NCI-H510A (cell line): Measurements from ENCODE around the gene SYNM.

ENCODE experiments used
- DNase-seq: peaks from one replicate; lab custom pipeline; 2025; lab: John Stamatoyannopoulos, UW

Gene SYNM

DNA sequence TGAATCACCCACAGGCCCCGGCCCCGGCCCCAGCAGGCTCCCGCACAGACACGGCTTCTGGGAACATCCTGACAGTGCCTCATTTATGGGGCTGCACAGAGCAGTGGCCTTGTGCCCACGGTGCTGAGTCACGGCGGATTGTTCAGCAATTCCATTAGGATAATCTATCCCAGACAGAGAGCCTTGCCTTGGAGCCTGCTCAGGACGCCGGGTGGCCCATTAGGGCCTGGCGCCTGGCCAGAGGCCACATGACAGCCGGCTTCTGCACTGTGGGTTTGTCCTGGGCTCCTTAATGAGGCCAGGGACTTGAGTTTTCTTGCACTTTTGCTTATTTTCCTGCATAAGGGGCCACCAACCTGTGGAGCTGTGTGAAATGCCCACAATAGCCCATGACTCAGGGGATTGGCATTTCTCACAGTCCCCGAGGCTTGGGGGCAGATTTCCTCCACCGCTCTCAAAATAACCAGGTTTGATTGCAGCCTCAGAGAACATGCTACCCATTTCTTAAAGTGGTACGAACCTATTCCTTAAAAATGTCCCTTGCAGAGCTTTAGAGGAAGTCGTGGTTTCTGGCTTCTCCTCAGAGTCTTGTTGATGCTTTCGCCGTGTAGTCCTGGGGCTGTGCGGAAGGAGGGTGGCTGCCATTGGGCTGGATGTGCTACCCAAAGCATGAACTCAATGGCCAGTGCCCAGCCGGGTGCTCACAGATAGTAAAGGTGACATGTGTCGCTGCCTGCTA lies 19.0 kb downstream of the SYNM start:
- no peak for DNase-seq

DNA sequence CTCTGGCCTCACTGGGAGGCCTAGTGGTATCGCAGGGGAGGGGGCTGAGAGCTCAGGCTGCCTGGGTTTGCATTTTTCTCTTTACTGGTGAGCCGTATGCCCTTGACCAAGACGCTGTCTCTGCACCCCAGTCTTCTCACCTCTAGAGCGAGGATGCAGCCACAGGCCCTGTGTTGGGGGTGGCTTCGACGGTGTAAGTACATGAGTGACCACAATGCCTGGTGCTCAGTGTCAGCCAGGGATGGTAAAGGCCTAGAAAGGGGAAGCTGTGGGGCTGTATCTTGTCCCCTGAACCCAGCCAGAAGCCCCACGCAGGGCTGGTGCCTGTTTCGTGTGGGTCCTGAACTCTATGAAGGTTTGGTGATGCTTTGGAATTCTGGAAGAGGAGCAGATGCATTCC lies 19.8 kb downstream of the SYNM start:
- no peak for DNase-seq

DNA sequence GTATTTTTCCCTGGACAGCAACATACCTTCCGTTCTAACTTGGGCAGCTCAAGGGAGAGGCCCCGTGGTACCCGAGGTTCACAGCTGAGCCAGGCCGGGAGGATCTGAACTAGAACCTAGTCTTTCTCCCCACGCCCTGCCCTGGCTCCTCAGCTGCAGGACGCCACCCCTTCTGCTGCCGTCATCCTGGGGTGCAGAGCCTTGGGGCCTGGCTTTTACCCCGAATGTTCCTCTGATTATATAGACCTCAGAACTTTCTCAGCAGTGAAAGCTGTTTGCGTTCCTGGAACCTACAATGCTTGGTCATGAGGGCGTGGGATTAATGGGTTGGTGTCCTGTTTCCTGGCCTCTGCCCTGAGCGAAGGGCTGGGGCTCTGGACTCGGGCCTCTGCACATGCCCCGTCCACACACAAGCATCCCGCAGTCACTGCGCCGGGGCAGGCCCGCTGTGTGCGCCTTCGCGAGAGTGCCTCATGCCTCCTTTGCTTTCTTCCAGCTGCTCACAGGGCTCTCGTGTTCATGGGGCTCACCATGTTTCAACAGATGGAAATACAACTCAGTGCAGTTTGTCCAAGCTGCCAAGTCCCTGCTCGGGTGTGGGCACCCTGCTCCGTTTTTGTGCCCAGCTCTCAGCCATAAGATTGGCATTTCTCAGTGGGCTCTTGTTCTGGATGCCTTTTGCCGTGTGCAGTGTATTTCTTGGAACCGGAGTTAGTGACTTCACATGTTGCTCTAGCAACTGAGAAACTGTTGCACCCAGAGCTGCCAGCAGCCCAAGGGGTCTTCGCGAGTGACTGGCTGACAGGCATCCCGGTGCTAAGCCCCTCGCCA lies 20.4 kb downstream of the SYNM start:
- no peak for DNase-seq

DNA sequence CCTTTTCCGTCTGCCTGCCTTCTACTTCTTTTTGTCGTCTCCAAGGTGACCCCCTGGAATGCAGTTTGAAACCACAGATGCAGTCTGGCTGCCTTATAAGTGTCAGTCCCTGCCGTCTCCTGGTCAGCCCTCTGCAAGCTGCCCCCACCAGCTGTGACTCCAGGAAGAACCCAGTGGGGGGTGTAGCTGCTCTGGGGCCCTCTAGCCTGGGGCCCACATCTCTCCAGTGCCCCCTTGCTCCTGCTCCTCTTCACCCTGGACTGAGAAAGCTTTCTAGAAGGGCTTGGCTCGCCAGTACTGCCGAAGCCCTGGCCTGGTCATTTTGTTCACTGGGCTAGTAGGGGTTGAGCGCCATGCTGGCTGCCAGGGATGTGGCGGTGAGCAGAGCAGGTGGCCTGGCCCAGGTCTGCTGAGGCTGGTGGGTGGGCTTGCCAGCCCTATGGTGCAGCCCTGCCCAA lies 21.3 kb downstream of the SYNM start:
- no peak for DNase-seq

DNA sequence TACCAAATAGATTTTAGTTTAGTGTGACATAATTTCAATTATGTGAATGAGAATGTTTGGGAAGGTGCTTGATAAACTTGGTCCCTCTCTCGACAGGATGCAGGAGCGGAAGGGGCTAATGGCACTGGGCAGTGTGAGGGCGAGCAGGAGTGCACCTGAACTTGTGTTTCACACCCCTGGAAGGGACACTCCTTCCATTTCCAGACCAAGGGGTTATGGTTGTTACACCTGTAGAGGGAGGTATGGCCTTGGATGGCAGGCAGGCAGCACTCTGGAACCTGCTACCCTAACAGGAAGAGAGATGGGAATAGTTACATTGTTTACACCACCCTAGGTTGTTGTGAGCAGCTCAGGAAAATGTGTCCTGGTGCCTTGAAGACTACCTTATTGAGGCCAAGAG lies 22.1 kb downstream of the SYNM start:
- DNase-seq = no peak

DNA sequence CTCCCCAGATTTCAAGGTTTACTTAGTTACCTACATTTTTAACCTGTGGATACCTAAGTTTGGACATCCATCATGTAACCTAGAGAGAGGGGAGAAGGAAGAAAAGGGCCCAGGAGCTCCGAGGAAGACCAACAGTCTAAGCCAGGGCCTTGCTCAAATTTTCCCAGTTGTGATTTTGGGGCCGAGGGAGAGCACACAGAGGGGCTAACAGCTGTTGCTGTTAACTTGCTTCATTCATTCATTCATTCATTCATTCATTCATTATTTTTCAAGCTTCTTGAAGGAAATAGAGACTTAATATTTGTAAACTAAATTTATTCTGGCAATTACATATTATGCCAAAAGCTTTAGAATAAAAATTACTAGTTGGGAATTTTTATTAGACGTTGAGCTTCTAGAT lies 22.9 kb downstream of the SYNM start:
- no peak for DNase-seq

DNA sequence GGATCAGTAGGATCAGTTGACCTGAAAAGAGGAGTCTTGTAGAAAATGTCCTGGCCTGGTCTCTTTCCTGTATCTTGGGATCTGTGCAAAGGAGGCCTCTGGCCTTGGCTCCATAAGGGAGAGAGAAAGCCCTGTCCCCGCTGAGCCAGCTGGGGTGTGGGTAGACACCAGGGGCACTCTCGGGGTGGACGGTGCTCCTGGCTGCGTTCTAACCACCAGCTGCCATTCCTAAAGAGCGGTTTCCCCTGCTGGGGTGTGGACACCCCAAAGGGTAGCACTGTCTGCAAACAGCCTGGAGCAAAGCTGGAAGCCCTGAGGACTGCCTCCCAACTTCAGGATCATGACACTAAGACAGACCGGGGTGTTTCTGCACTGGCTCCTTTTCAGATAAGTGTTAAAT lies 23.5 kb downstream of the SYNM start:
- DNase-seq = no peak

DNA sequence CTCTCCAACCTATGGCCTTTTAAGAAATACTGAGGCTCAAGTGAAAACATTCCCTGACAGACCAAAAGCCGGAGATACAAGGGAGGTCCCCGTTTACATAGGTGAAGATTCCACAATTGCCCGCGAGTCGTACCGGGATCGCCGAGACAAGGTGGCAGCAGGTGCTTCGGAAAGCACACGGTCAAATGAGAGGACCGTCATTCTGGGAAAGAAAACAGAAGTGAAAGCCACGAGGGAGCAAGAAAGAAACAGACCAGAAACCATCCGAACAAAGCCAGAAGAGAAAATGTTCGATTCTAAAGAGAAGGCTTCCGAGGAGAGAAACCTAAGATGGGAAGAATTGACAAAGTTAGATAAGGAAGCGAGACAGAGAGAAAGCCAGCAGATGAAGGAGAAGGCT lies 24.8 kb downstream of the SYNM start:
- no peak for DNase-seq

DNA sequence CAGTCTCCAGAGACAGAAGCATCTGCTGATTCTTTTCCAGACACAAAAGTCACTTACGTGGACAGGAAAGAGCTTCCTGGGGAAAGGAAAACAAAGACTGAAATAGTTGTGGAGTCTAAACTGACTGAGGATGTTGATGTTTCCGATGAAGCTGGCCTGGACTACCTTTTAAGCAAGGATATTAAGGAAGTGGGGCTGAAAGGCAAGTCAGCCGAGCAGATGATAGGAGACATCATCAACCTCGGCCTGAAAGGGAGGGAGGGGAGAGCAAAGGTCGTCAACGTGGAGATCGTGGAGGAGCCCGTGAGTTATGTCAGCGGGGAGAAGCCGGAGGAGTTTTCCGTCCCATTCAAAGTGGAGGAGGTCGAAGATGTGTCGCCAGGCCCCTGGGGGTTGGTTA lies 25.4 kb downstream of the SYNM start:
- DNase-seq = no peak

DNA sequence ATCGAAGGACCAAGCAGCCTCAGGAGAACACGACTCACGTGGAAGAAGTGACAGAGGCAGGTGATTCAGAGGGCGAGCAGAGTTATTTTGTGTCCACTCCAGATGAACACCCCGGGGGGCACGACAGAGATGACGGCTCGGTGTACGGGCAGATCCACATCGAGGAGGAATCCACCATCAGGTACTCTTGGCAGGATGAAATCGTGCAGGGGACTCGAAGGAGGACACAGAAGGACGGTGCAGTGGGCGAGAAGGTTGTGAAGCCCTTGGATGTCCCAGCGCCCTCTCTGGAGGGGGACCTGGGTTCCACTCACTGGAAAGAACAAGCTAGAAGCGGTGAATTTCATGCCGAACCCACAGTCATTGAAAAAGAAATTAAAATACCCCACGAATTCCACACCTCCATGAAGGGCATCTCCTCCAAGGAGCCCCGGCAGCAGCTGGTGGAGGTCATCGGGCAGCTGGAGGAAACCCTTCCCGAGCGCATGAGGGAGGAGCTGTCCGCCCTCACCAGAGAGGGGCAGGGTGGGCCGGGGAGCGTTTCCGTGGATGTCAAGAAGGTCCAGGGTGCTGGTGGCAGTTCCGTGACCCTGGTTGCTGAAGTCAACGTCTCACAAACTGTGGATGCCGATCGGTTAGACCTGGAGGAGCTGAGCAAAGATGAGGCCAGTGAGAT lies 26.0 kb downstream of the SYNM start:
- no peak for DNase-seq

DNA sequence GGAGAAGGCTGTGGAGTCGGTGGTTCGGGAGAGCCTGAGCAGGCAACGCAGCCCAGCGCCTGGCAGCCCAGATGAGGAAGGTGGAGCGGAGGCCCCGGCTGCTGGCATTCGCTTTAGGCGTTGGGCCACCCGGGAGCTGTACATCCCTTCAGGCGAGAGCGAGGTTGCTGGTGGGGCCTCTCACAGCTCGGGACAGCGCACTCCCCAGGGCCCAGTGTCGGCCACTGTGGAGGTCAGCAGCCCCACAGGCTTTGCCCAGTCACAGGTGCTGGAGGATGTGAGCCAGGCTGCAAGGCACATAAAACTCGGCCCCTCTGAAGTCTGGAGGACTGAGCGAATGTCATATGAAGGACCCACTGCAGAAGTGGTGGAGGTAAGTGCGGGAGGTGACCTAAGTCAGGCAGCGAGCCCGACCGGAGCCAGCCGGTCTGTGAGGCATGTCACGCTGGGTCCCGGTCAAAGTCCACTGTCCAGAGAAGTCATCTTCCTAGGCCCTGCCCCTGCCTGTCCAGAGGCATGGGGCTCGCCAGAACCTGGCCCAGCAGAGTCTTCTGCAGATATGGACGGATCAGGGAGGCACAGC lies 26.7 kb downstream of the SYNM start:
- no peak for DNase-seq

DNA sequence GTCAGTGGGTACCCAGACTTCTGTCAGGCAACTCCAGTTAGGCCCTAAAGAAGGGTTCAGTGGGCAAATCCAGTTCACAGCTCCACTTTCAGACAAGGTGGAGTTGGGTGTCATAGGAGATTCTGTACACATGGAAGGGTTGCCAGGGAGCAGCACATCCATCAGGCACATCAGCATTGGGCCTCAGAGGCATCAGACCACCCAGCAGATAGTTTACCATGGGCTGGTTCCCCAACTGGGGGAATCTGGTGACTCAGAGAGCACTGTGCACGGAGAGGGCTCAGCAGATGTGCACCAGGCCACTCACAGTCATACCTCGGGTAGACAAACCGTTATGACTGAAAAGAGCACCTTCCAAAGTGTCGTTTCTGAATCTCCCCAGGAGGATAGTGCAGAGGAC lies 27.2 kb downstream of the SYNM start:
- no peak for DNase-seq

DNA sequence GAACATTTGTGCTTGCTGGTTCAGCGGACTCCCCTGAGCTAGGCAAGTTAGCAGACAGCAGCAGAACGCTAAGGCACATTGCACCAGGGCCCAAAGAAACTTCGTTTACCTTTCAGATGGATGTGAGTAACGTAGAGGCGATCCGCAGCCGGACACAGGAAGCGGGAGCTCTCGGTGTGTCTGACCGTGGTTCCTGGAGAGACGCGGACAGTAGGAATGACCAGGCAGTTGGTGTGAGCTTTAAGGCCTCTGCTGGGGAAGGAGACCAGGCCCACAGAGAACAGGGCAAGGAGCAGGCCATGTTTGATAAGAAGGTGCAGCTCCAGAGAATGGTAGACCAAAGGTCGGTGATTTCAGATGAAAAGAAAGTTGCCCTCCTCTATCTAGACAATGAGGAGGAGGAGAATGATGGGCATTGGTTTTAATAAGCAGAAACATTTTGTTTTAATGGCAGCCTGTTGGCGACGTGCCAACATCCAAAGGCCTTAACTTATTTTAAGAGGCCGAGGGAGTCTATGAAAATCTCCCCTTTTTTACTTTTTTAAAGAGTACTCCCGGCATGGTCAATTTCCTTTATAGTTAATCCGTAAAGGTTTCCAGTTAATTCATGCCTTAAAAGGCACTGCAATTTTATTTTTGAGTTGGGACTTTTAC lies 27.9 kb downstream of the SYNM start:
- DNase-seq = no peak

DNA sequence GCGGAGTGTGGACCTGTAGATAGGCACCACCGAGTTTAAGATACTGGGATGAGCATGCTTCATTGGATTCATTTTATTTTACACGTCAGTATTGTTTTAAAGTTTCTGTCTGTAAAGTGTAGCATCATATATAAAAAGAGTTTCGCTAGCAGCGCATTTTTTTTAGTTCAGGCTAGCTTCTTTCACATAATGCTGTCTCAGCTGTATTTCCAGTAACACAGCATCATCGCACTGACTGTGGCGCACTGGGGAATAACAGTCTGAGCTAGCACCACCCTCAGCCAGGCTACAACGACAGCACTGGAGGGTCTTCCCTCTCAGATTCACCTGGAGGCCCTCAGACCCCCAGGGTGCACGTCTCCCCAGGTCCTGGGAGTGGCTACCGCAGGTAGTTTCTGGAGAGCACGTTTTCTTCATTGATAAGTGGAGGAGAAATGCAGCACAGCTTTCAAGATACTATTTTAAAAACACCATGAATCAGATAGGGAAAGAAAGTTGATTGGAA lies 29.5 kb downstream of the SYNM start:
- DNase-seq = no peak

DNA sequence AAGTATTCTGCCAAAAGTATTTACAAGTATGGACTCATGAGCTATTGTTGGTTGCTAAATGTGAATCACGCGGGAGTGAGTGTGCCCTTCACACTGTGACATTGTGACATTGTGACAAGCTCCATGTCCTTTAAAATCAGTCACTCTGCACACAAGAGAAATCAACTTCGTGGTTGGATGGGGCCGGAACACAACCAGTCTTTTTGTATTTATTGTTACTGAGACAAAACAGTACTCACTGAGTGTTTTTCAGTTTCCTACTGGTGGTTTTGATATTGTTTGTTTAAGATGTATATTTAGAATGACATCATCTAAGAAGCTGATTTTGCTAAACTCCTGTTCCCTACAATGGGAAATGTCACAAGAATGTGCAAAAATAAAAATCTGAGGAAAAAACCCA lies 30.3 kb downstream of the SYNM start:
- DNase-seq = no peak

DNA sequence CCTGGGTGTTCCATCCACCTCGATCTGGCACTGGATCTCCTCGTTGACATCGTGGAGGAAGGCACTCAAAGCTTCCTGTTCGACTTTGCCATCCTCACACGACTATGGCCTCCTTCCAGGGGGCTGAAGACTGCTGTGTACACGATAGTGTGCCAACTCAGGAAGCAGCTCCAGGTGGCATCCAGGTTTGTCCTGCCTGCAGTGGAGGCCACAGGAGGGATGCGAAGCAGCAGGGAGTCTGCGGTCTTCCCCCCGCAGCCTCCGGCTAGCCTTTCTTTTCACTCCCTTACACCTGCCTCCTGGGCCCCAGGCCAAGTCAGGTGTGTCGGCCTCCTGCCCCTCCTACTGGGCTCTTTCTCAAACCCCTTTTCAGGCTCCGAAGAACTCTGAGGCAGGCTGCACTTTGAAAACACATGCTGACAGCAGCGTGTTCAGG lies 32.2 kb downstream of the SYNM start:
- peak; percentile 49 for DNase-seq

DNA sequence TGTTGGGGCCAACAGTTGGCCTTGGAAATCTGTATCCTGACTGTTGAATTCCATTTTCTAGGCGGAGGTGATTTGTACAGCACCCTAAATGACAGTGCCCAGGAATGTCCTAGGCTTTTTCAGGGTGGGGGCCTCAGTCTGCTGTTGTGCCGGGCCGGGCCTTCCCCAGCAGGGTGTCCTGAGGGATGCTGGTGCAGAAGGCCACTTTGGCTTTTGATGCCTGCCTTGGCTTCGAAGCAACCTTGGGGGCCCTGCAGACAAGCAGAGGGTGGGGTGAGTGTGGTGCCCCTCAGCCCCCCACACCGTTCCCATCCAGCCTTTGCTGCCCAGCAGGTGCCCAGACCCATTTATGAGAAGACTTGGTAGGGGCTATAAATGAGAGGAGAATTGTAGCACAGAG lies 33.0 kb downstream of the SYNM start:
- no peak for DNase-seq

DNA sequence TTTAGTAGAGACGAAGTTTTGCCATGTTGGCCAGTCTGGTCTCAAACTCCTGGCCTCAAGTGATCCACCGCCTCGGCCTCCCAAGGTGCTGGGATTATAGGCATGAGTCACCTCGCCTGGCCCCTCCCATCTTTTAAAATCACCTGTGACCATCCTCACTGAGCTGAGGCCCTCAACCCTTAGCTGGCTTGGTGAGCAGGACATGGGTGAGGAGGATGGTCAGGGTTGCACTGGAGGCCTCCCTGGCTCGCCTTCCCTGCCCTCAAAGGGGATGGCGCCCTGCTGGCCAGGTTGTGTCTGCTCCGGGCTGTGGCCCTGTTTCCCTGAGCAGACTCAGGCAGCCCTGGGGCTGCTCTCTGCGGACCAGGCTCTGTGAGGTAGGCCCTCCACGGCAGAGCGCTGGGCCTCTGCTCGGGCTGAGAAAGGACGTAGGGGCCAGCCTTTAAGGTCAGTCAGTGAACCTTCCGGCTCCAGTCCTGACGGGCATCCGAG lies 33.7 kb downstream of the SYNM start:
- DNase-seq = no peak

DNA sequence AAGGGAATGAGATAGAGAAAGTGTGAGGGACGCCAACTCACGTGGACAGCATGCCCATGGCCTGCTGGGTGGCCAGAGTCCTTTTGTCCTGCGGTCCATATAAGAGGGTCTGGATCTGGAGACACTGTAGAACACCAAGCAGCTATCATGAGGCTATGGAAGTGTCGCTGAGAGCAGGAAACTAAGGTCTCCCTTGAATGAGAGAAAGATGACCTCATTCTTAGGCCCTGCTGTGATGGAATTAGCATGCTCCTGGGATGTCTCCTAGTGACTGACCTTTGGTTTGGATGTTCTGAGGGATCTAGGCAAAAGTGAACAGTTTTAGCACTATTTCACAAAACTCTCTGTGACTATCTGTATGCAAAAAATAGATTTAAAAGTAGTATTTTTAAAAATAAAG lies 34.4 kb downstream of the SYNM start:
- no peak for DNase-seq

DNA sequence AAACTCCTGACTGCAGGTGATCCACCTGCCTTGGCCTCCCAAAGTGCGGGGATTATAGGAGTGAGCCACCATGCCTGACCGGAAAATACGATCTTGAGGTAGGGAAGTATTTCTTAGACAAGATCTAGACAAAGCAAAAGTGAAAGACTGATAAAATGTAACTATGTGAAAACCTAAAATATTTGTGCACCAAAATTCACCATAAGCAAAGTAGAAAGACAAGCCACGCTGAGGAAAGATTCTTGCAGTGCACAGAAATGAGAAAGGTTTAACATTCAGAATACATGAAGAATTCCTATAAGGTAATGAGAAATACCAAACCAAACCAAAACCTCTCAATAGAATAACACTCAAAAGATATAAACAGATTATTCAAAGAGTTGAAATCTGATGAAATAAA lies 35.7 kb downstream of the SYNM start:
- DNase-seq = no peak

DNA sequence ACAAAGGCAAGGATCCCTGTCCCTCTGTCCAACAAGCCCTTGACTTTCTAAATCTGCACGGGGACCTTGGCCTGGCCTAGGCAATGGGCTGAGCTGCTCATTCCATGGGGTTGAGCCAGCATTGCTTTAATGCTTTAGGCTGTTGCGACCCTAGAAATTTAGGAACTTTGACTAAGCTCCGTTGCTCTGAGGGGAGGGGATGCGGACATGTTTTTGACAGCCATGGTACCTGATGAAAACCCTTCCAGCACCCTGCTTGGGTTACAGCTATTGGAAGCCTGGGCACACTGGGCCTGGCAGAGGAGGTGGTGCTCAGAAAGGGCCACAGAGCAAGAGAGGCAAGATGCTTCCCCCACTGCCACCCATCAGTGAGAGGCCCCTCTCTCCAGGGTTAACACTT lies 37.1 kb downstream of the SYNM start:
- no peak for DNase-seq

DNA sequence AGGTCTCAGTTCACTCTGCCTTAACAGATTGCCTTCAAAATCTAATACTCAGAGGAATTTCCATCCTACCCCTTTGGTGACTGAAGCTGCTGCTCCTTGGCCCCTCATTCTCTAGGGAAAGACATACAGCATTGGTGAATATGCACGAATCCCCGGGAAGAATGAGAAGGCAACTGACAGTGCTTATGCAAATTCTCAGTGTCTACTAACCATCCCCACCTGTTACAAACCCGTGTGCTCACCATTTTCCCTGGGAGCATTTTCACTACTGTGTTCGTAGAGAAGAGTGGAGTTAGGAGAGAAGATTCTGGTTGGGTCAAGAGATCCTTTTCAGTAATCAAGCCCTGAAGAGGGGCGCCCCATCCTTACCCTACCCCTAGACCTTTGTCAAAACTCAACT lies 37.7 kb downstream of the SYNM start:
- DNase-seq = no peak
